ENCODE data around the gene APEH.
"Not testable (repeated sequence)": the region's sequence is repeated elsewhere in the genome, so short reads cannot be mapped to it uniquely, and the experiment has no call there.

Gene APEH

GRCh38 chr3:49681543-49681942 is 7.4 kb downstream of the APEH start:
- H3K4me3 ChIP-seq (ENCODE audit: low read depth, low read length): no peak overlapping the region
- no peak for DNase-seq (ENCODE audit: low read depth)
- TF ChIP-seq CTCF (IDR thresholded peaks at IDR 0.05; ENCODE audit: low read depth, low read length, missing control alignments): no peak

GRCh38 chr3:49683162-49683561 is 9.0 kb downstream of the APEH start:
- H3K4me3 ChIP-seq (ENCODE audit: low read depth, low read length): no peak overlapping the region
- no peak for DNase-seq (ENCODE audit: low read depth)
- no peak for TF ChIP-seq CTCF (IDR thresholded peaks at IDR 0.05; ENCODE audit: low read depth, low read length, missing control alignments)

GRCh38 chr3:49684453-49684852 is 10.3 kb downstream of the APEH start:
- DNase-seq (ENCODE audit: low read depth); H3K4me3 ChIP-seq (ENCODE audit: low read depth, low read length): not testable (repeated sequence)

GRCh38 chr3:49685103-49685502 is 11.0 kb downstream of the APEH start:
- DNase-seq (ENCODE audit: low read depth); H3K4me3 ChIP-seq (ENCODE audit: low read depth, low read length): not testable (repeated sequence)

- H3K4me3 ChIP-seq (ENCODE audit: low read depth, low read length); DNase-seq (ENCODE audit: low read depth): not testable (repeated sequence)
Observed at GRCh38 chr3:49685846-49686245, 11.7 kb downstream of the APEH start.

- H3K4me3 ChIP-seq (ENCODE audit: low read depth, low read length): not testable (repeated sequence)
Observed at GRCh38 chr3:49686346-49686745, 12.2 kb downstream of the APEH start.

GRCh38 chr3:49686769-49687423 is 12.7 kb downstream of the APEH start:
- DNase-seq (ENCODE audit: low read depth); H3K4me3 ChIP-seq (ENCODE audit: low read depth, low read length): not testable (repeated sequence)

More at GRCh38 chr3:49686346-49686745, 12.2 kb downstream of the APEH start:
- not testable (repeated sequence) for DNase-seq (ENCODE audit: low read depth)

- H3K4me3 ChIP-seq (ENCODE audit: low read depth, low read length); DNase-seq (ENCODE audit: low read depth): not testable (repeated sequence)
Observed at GRCh38 chr3:49687424-49687795, 13.3 kb downstream of the APEH start.

GRCh38 chr3:49688338-49689045 is 14.3 kb downstream of the APEH start:
- H3K4me3 ChIP-seq (ENCODE audit: low read depth, low read length): peak overlapping the region; percentile 86
- DNase-seq (ENCODE audit: low read depth): not testable (repeated sequence)

GRCh38 chr3:49689046-49689907 is 15.1 kb downstream of the APEH start, which contains the start of the genes MST1 and RNF123:
Gene MST1, minus strand, starts transcription at chr3:49689474. Its CDS starts 783 bp downstream, at chr3:49688691.
Gene RNF123, plus strand, starts transcription at chr3:49689557. Its CDS starts 1,609 bp downstream, at chr3:49691166.
- DNase-seq (ENCODE audit: low read depth): peak; percentile 65
- H3K4me3 ChIP-seq (ENCODE audit: low read depth, low read length): peak within 1 kb of the TSS; percentile 86
- peak; percentile 44 for TF ChIP-seq CTCF (IDR thresholded peaks at IDR 0.05; ENCODE audit: low read depth, low read length, missing control alignments)

- H3K4me3 ChIP-seq (ENCODE audit: low read depth, low read length): peak overlapping the region; percentile 86
- DNase-seq (ENCODE audit: low read depth): not testable (repeated sequence)
Observed at GRCh38 chr3:49689908-49690624, 15.9 kb downstream of the APEH start.

- H3K4me3 ChIP-seq (ENCODE audit: low read depth, low read length); DNase-seq (ENCODE audit: low read depth): not testable (repeated sequence)
Observed at GRCh38 chr3:49690856-49691255, 16.7 kb downstream of the APEH start.

- H3K4me3 ChIP-seq (ENCODE audit: low read depth, low read length); DNase-seq (ENCODE audit: low read depth): not testable (repeated sequence)
Observed at GRCh38 chr3:49691481-49691880, 17.3 kb downstream of the APEH start.

GRCh38 chr3:49694409-49695070 is 20.4 kb downstream of the APEH start:
- not testable (repeated sequence) for H3K4me3 ChIP-seq (ENCODE audit: low read depth, low read length); DNase-seq (ENCODE audit: low read depth)

All from GM12864 (cell line).